GM12878 (cell line): ENCODE data around the gene FLT1.

Experiments
- CTCF ChIP-seq, 3 experiments: IDR thresholded peaks in 2 of 3; conservative IDR thresholded peaks in 1 of 3; 2 replicates each; pipeline ENCODE4 v1.5.1; 2011; ENCODE audit warnings: low read depth in 3 of 3, low read length in 3 of 3, mild to moderate bottlenecking in 3 of 3, control low read depth in 2 of 3, moderate library complexity in 2 of 3, inconsistent platforms in 1 of 3, mixed read lengths in 1 of 3; ENCODE audit not compliant: control insufficient read depth in 2 of 3, insufficient read depth in 1 of 3; ENCODE audit errors: extremely low read depth in 1 of 3
- MTA3 ChIP-seq: IDR thresholded peaks from 2 replicates; pipeline ENCODE4 v1.6.1; 2012; ENCODE audit warnings: low read length, inconsistent platforms, borderline replicate concordance
- NRF1 ChIP-seq: conservative IDR thresholded peaks from 2 replicates; pipeline ENCODE4 v1.6.1; 2011; ENCODE audit warnings: mild to moderate bottlenecking, low read depth, low read length, improper control_type of control experiment
- REST ChIP-seq: IDR thresholded peaks from 2 replicates; pipeline ENCODE4 v1.6.1; 2012; ENCODE audit warnings: mild to moderate bottlenecking, low read depth, low read length

- TF ChIP-seq MTA3 = no peak
- TF ChIP-seq REST = no peak
- no peak for TF ChIP-seq CTCF (IDR thresholded peaks at IDR 0.05 in 2 of 3, conservative IDR thresholded peaks at IDR 0.05 in 1 of 3; ENCODE audit: control insufficient read depth in 2 of 3, extremely low read depth in 1 of 3, insufficient read depth in 1 of 3, low read depth in 3 of 3, low read length in 3 of 3)
- TF ChIP-seq NRF1 = no peak
Observed at GRCh38 chr13:28342251-28342650, 152.7 kb downstream of the FLT1 start.
